HG02943 (cell line): ENCODE data around the gene ZNF700.
A peak's percentile ranks its signal among the peaks of the same experiment; 100 is the strongest.
"Not testable (repeated sequence)": the region's sequence is repeated elsewhere in the genome, so short reads cannot be mapped to it uniquely, and the experiment has no call there.

ENCODE experiments used
- ATAC-seq: cut with Tn5 transposase; IDR thresholded peaks from one replicate; pipeline ENCODE4 v1.9.1; 2021; ENCODE audit warnings: mild to moderate bottlenecking, low read depth, moderate library complexity; ENCODE audit not compliant: unreplicated experiment

The ZNF700 gene

DNA sequence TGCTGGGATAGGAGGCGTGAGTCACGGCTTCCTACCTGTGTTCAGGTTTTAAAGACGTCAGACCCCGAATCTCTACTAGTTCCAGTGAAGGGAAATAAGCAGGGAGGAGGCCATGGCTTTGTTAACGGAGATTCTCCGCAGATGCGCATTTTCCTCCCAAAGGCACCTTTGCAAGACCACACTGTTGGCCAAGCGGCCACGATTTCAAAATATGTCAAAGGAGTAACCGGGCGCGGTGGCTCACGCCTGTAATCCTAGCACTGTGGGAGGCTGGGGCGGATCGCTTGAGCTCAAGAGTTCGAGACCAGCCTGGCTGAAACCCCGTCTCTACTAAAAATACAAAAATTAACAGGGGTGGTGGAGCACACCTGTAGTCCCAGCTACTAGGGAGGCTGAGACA, 61.8 kb downstream of the ZNF700 start:
- ATAC-seq: no peak

DNA sequence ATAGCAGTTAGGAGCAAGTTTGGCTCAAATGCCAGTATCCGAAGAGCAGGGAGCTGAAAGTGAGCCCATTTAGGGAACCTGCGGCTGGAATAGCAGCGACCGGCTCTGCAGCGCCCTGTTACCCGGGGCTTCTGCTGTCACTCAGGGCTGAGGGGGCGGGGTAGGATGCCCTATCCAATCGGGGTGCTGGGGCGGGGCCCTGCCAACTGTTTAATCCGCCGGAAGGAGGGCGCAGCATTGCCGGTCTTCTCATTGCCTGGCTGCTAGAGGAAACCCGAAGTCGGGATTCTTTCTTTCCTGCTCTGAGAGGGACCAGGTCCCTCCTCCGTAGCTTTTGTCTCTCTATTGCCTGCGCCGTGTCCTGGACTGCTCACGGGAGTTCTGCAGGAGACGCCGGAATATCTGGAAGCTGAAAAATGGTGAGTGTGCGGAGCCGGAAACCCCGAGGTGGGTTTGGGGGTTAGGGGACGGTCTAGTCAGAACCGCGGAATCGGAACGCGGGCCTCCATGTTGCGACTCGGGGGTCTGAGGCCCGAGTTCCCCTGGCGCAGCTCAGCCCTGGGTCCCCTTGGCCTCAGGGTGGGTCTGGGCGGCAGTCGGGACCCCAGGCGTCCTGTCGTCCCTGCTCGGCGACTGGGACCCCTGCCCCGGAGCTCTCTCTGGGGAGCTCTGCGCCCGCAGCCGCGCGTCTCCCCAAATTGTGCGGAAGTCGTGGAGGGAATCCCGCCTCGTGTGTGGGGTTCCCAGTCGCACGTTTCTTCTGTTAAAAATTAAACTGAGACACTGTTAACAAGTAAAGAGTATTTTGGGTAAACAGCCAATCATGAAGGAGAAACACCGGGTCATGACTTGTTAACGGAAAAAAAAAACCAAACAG, 62.7 kb downstream of the ZNF700 start:
- ATAC-seq: peak; percentile 77

DNA sequence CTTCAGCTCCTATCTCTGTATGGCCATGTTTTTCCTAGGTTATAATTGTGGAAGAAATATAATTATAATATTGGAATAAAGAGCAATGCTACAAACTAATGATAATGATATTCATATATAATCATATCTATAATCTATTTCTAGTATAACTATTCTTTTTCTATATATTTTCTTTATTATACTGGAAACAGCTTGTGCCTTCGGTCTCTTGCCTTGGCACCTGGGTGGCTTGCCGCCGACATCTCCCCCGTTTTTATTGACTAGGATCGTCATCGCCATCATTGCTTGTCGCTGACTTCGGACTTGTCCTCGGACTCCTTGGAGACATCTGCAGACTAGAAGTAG, 64.2 kb downstream of the ZNF700 start:
- no peak for ATAC-seq

DNA sequence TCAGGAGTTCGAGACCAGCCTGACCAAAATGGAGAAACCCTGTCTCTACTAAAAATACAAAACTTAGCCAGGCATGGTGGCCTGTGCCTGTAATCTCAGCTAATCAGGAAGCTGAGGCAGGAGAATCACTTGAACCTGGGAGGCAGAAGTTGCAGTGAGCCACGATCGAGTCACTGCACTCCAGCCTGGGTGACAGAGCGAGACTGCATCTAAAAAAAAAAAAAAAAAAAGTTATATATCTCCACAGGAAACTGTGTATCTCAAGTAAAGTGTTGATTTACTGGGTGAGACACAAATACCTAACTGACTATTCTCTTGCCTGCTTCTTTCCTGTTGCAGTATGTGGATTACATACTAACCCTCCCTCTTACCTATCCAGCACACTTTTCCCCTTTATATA, 67.0 kb downstream of the ZNF700 start:
- ATAC-seq: not testable (repeated sequence)

DNA sequence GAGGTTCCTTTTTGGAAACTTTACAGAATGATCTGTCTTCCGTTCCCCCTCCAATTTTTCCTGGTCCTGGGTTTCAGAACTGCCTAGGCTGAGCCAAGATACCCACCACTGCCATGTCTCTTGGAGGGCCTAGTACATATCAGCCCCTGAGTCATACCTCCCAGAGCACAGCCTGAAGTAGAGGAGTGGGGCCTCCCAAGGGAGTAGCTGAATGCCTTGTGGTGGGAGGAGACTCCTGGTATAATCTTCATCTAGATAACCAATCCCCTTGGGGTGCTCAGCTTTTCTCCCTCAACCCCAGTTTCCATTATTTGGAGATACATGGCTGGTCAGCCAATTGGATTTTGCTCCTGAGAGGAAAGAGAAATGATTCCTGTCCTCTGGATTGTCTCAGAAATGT, 70.3 kb downstream of the ZNF700 start:
- no peak for ATAC-seq
